Measurements from ENCODE around the gene MCRIP2. TPM values are rescaled to one million over a fixed set of nuclear protein-coding genes. Genes with fewer than 3 reads are reported as not detected.

The MCRIP2 gene
- total RNA-seq, 1 experiment from 2014 or later, result 11.9 TPM

GRCh38 chr16:695355-696089 is 53.9 kb downstream of the MCRIP2 start:
- no peak for DNase-seq (ENCODE audit: low spot score)

Other genes with a start within 250 kb of the MCRIP2 start
- gene NME4, start 244.6 kb upstream of the MCRIP2 start, total RNA-seq (2014; rRNA removed; shearing (Covaris generic)), result 87.5 and 95.3 TPM in 2 replicates
- gene DECR2, start 239.9 kb upstream of the MCRIP2 start, total RNA-seq (2014; rRNA removed; shearing (Covaris generic)), result 5.9 and 8.7 TPM in 2 replicates
- 5.4 and 11.5 TPM in 2 replicates for gene RAB11FIP3, start 216.2 kb upstream of the MCRIP2 start, total RNA-seq (2014; rRNA removed; shearing (Covaris generic))
- gene CAPN15, start 114.1 kb upstream of the MCRIP2 start, total RNA-seq (2014; rRNA removed; shearing (Covaris generic)), result 4.4 and 8.3 TPM in 2 replicates
- not detected in 2 replicates for gene PRR35, start 81.4 kb upstream of the MCRIP2 start, total RNA-seq (2014; rRNA removed; shearing (Covaris generic))
- 0.06 and 0.43 TPM in 2 replicates for gene NHLRC4, start 74.8 kb upstream of the MCRIP2 start, total RNA-seq (2014; rRNA removed; shearing (Covaris generic))
- gene PIGQ, start 71.9 kb upstream of the MCRIP2 start, total RNA-seq (2014; rRNA removed; shearing (Covaris generic)), result 7.6 and 7.7 TPM in 2 replicates
- 4.4 and 5.1 TPM in 2 replicates for gene RAB40C, start 51.8 kb upstream of the MCRIP2 start, total RNA-seq (2014; rRNA removed; shearing (Covaris generic))
- not detected in 2 replicates for gene WFIKKN1, start 10.8 kb upstream of the MCRIP2 start, total RNA-seq (2014; rRNA removed; shearing (Covaris generic))
- 85.7 and 112 TPM in 2 replicates for gene METTL26, start 5.5 kb upstream of the MCRIP2 start, total RNA-seq (2014; rRNA removed; shearing (Covaris generic))
- 2.5 and 4.8 TPM in 2 replicates for gene WDR90, start 7.5 kb downstream of the MCRIP2 start, total RNA-seq (2014; rRNA removed; shearing (Covaris generic))
- gene RHOT2, start 26.3 kb downstream of the MCRIP2 start, total RNA-seq (2014; rRNA removed; shearing (Covaris generic)), result 6.5 and 32.0 TPM in 2 replicates
- 0.31 and 3.8 TPM in 2 replicates for gene RHBDL1, start 33.8 kb downstream of the MCRIP2 start, total RNA-seq (2014; rRNA removed; shearing (Covaris generic))
- 102 and 123 TPM in 2 replicates for gene STUB1, start 38.6 kb downstream of the MCRIP2 start, total RNA-seq (2014; rRNA removed; shearing (Covaris generic))
- 11.3 and 18.1 TPM in 2 replicates for gene JMJD8, start 42.5 kb downstream of the MCRIP2 start, total RNA-seq (2014; rRNA removed; shearing (Covaris generic))
- 0.86 and 0.99 TPM in 2 replicates for gene WDR24, start 48.6 kb downstream of the MCRIP2 start, total RNA-seq (2014; rRNA removed; shearing (Covaris generic))
- 1.0 and 2.2 TPM in 2 replicates for gene FBXL16, start 64.0 kb downstream of the MCRIP2 start, total RNA-seq (2014; rRNA removed; shearing (Covaris generic))
- 21.4 and 58.1 TPM in 2 replicates for gene METRN, start 73.3 kb downstream of the MCRIP2 start, total RNA-seq (2014; rRNA removed; shearing (Covaris generic))
- 10.9 and 22.8 TPM in 2 replicates for gene ANTKMT, start 79.3 kb downstream of the MCRIP2 start, total RNA-seq (2014; rRNA removed; shearing (Covaris generic))
- gene CCDC78, start 84.6 kb downstream of the MCRIP2 start, total RNA-seq (2014; rRNA removed; shearing (Covaris generic)), result 0.23 TPM in 1 of 2 replicates, not detected in the other
- 4.1 and 14.5 TPM in 2 replicates for gene HAGHL, start 85.3 kb downstream of the MCRIP2 start, total RNA-seq (2014; rRNA removed; shearing (Covaris generic))
- 15.0 and 18.5 TPM in 2 replicates for gene CIAO3, start 99.2 kb downstream of the MCRIP2 start, total RNA-seq (2014; rRNA removed; shearing (Covaris generic))
- gene MSLN, start 118.9 kb downstream of the MCRIP2 start, total RNA-seq (2014; rRNA removed; shearing (Covaris generic)), result not detected in 2 replicates
- 18.6 and 19.6 TPM in 2 replicates for gene RPUSD1, start 146.6 kb downstream of the MCRIP2 start, total RNA-seq (2014; rRNA removed; shearing (Covaris generic))
- gene CHTF18, start 146.8 kb downstream of the MCRIP2 start, total RNA-seq (2014; rRNA removed; shearing (Covaris generic)), result 6.1 and 7.9 TPM in 2 replicates
- not detected in 2 replicates for gene GNG13, start 158.9 kb downstream of the MCRIP2 start, total RNA-seq (2014; rRNA removed; shearing (Covaris generic))